HL-60 (cell line): Measurements from ENCODE around the gene RIN3.
A peak's percentile ranks its signal among the peaks of the same experiment; 100 is the strongest.

Experiments
- DNase-seq, 2 experiments: peaks; one replicate each; pipeline ENCODE4 v3.0.0-alpha.2; 2010 to 2020; ENCODE audit warnings: low read depth in 1 of 2, low spot score in 1 of 2
- H3K27ac ChIP-seq: fragments of 250-450 bp; sonication (Bioruptor Pico); replicated peaks from 2 replicates; pipeline ENCODE4 v1.5.1; 2020; ENCODE audit warnings: mild to moderate bottlenecking, moderate library complexity
- H3K27me3 ChIP-seq: fragments of 250-450 bp; sonication (Bioruptor Pico); 2 replicates; pipeline ENCODE4 v1.5.1; 2021; ENCODE audit warnings: mild to moderate bottlenecking, moderate library complexity; ENCODE audit not compliant: insufficient read depth, poor library complexity, severe bottlenecking
- H3K4me3 ChIP-seq: replicated peaks from 2 replicates; pipeline ENCODE4 v1.5.1; 2011; ENCODE audit warnings: mild to moderate bottlenecking, control low read depth, low read length; ENCODE audit not compliant: insufficient read depth
- GABPA ChIP-seq: IDR thresholded peaks from 2 replicates; pipeline ENCODE4 v1.6.1; 2012; ENCODE audit warnings: low read depth
- POLR2AphosphoS5 ChIP-seq: IDR thresholded peaks from 2 replicates; pipeline ENCODE4 v1.6.1; 2012; ENCODE audit warnings: low read depth
- SPI1 ChIP-seq: IDR thresholded peaks from 2 replicates; pipeline ENCODE4 v1.6.1; 2012; ENCODE audit warnings: low read depth, mild to moderate bottlenecking, borderline replicate concordance
- TF ChIP-seq, protein P1 (sequence below): IDR thresholded peaks from one replicate; pipeline ENCODE4 v1.5.1; 2011; ENCODE audit warnings: low read length, control low read depth, inconsistent platforms; ENCODE audit not compliant: insufficient read depth
- TF ChIP-seq, protein P2 (sequence below): IDR thresholded peaks from 2 replicates; pipeline ENCODE4 v1.6.1; 2012; ENCODE audit warnings: low read depth; ENCODE audit not compliant: insufficient replicate concordance

RIN3 gene

DNA sequence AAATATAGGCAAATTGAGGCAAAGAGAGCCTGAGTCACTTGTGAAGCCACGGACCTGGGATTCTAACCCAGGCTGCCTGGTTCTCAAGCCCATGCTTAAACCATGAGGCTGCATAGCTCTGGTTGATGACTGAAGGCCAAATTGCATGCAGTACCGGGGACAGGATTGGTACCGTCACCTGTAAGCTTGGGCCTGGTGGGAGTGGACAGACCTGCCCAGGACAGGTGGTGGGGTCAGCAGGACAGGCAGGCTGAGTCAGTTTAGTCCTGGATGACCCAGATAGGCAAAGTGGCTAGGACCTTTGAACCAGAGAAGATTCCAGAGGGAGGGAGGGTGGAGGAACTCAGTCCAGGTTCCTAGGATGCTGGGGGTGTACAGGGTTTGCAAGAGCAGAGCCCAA is 25.8 kb downstream of the RIN3 start:
- no peak for DNase-seq
- TF ChIP-seq, protein P1, sequence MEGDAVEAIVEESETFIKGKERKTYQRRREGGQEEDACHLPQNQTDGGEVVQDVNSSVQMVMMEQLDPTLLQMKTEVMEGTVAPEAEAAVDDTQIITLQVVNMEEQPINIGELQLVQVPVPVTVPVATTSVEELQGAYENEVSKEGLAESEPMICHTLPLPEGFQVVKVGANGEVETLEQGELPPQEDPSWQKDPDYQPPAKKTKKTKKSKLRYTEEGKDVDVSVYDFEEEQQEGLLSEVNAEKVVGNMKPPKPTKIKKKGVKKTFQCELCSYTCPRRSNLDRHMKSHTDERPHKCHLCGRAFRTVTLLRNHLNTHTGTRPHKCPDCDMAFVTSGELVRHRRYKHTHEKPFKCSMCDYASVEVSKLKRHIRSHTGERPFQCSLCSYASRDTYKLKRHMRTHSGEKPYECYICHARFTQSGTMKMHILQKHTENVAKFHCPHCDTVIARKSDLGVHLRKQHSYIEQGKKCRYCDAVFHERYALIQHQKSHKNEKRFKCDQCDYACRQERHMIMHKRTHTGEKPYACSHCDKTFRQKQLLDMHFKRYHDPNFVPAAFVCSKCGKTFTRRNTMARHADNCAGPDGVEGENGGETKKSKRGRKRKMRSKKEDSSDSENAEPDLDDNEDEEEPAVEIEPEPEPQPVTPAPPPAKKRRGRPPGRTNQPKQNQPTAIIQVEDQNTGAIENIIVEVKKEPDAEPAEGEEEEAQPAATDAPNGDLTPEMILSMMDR = no peak
- no peak for TF ChIP-seq POLR2AphosphoS5
- TF ChIP-seq, protein P2, sequence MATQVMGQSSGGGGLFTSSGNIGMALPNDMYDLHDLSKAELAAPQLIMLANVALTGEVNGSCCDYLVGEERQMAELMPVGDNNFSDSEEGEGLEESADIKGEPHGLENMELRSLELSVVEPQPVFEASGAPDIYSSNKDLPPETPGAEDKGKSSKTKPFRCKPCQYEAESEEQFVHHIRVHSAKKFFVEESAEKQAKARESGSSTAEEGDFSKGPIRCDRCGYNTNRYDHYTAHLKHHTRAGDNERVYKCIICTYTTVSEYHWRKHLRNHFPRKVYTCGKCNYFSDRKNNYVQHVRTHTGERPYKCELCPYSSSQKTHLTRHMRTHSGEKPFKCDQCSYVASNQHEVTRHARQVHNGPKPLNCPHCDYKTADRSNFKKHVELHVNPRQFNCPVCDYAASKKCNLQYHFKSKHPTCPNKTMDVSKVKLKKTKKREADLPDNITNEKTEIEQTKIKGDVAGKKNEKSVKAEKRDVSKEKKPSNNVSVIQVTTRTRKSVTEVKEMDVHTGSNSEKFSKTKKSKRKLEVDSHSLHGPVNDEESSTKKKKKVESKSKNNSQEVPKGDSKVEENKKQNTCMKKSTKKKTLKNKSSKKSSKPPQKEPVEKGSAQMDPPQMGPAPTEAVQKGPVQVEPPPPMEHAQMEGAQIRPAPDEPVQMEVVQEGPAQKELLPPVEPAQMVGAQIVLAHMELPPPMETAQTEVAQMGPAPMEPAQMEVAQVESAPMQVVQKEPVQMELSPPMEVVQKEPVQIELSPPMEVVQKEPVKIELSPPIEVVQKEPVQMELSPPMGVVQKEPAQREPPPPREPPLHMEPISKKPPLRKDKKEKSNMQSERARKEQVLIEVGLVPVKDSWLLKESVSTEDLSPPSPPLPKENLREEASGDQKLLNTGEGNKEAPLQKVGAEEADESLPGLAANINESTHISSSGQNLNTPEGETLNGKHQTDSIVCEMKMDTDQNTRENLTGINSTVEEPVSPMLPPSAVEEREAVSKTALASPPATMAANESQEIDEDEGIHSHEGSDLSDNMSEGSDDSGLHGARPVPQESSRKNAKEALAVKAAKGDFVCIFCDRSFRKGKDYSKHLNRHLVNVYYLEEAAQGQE = no peak
- TF ChIP-seq GABPA = no peak
- TF ChIP-seq SPI1 = no peak
- no peaks in the 10 kb centered on the region for H3K27me3 ChIP-seq
- H3K27ac ChIP-seq = no peak overlapping the region
- H3K4me3 ChIP-seq = no peak overlapping the region

GRCh38 chr14:92539875-92540274 is 26.3 kb downstream of the RIN3 start:
- no peak overlapping the region for H3K27ac ChIP-seq
- H3K27me3 ChIP-seq = no peaks in the 10 kb centered on the region
- no peak for DNase-seq
- H3K4me3 ChIP-seq = no peak overlapping the region
- no peak for TF ChIP-seq GABPA
- TF ChIP-seq, protein P2 = no peak
- no peak for TF ChIP-seq SPI1
- TF ChIP-seq, protein P1 = no peak
- no peak for TF ChIP-seq POLR2AphosphoS5

- H3K27ac ChIP-seq = no peak overlapping the region
Observed at GRCh38 chr14:92540472-92541048, 27.0 kb downstream of the RIN3 start.

More at GRCh38 chr14:92540472-92541048, 27.0 kb downstream of the RIN3 start:
- DNase-seq = peak in 1 of 2 experiments; percentile 61
- H3K27me3 ChIP-seq = no peaks in the 10 kb centered on the region
- TF ChIP-seq, protein P2 = no peak
- TF ChIP-seq, protein P1 = no peak
- TF ChIP-seq SPI1 (no peak), POLR2AphosphoS5 (no peak), GABPA (no peak)
- no peak overlapping the region for H3K4me3 ChIP-seq
